SK-N-SH treated with all-trans-retinoic acid at 6 μM for 48 hours (cell line): ENCODE data around the gene ATP1A2.

ENCODE experiments used
- ATAC-seq: fragments of 200-7000 bp; cut with Tn5 transposase; 3 replicates; pipeline ENCODE4 v1.9.1; 2020; ENCODE audit warnings: mild to moderate bottlenecking, moderate library complexity
- ARNTL ChIP-seq: fragments of 450-650 bp; formaldehyde crosslinking; IDR thresholded peaks from 2 replicates; pipeline ENCODE4 v1.5.0; 2020; ENCODE audit warnings: low read depth, mild to moderate bottlenecking, moderate library complexity, borderline replicate concordance
- BACH2 ChIP-seq: fragments of 250-450 bp; sonication (Bioruptor Pico); IDR thresholded peaks from 2 replicates; pipeline ENCODE4 v1.9.0; 2021; ENCODE audit warnings: mild to moderate bottlenecking, borderline replicate concordance
- CSDC2 ChIP-seq: fragments of 250-450 bp; sonication (Bioruptor Pico); IDR thresholded peaks from 2 replicates; pipeline ENCODE4 v1.5.0; 2020; ENCODE audit warnings: mild to moderate bottlenecking, moderate library complexity
- GLIS3 ChIP-seq: fragments of 250-450 bp; sonication (Bioruptor Pico); IDR thresholded peaks from 2 replicates; pipeline ENCODE4 v1.5.0; 2020; ENCODE audit warnings: mild to moderate bottlenecking, moderate library complexity
- ISL1 ChIP-seq: fragments of 250-450 bp; sonication (Bioruptor Pico); IDR thresholded peaks from 2 replicates; pipeline ENCODE4 v2.1.2; 2022; ENCODE audit warnings: mild to moderate bottlenecking, moderate library complexity
- OSR1 ChIP-seq: fragments of 250-450 bp; sonication (Bioruptor Pico); IDR thresholded peaks from 2 replicates; pipeline ENCODE4 v1.8.0; 2022; ENCODE audit warnings: moderate library complexity, mild to moderate bottlenecking, inconsistent platforms
- POU6F1 ChIP-seq: fragments of 250-450 bp; sonication (Bioruptor Pico); IDR thresholded peaks from 2 replicates; pipeline ENCODE4 v1.8.0; 2021; ENCODE audit warnings: low read depth, mild to moderate bottlenecking, moderate library complexity, borderline replicate concordance
- PPARA ChIP-seq: fragments of 250-450 bp; sonication (Bioruptor Pico); IDR thresholded peaks from 2 replicates; pipeline ENCODE4 v1.5.0; 2020; ENCODE audit warnings: mild to moderate bottlenecking, borderline replicate concordance
- RARB ChIP-seq: fragments of 250-450 bp; sonication (Bioruptor Pico); IDR thresholded peaks from 2 replicates; pipeline ENCODE4 v1.8.0; 2021; ENCODE audit warnings: mild to moderate bottlenecking, moderate library complexity
- SNAI2 ChIP-seq: fragments of 250-450 bp; sonication (Bioruptor Pico); IDR thresholded peaks from 2 replicates; pipeline ENCODE4 v1.5.0; 2020; ENCODE audit warnings: mild to moderate bottlenecking, moderate library complexity
- ZC3H10 ChIP-seq: fragments of 250-450 bp; sonication (Bioruptor Pico); IDR thresholded peaks from 2 replicates; pipeline ENCODE4 v1.5.1; 2021; ENCODE audit warnings: mild to moderate bottlenecking, moderate library complexity
- ZFP30 ChIP-seq: fragments of 450-650 bp; formaldehyde crosslinking; IDR thresholded peaks from 2 replicates; pipeline ENCODE4 v1.5.0; 2022; ENCODE audit warnings: mild to moderate bottlenecking, moderate library complexity
- ZNF70 ChIP-seq: fragments of 450-650 bp; formaldehyde crosslinking; IDR thresholded peaks from 2 replicates; pipeline ENCODE4 v1.5.0; 2020; ENCODE audit warnings: mild to moderate bottlenecking, moderate library complexity
- ZNF8 ChIP-seq: fragments of 450-650 bp; formaldehyde crosslinking; IDR thresholded peaks from 2 replicates; pipeline ENCODE4 v1.5.0; 2020; ENCODE audit warnings: mild to moderate bottlenecking, moderate library complexity
- TF ChIP-seq, protein P1 (sequence below): fragments of 250-450 bp; sonication (Bioruptor Pico); IDR thresholded peaks from 2 replicates; pipeline ENCODE4 v1.5.0; 2020; ENCODE audit warnings: mild to moderate bottlenecking, moderate library complexity
- TF ChIP-seq, protein P2 (sequence below): fragments of 250-450 bp; sonication (Bioruptor Pico); IDR thresholded peaks from 2 replicates; pipeline ENCODE4 v1.5.1; 2020; ENCODE audit warnings: low read depth, mild to moderate bottlenecking, moderate library complexity
- TF ChIP-seq, protein P3 (sequence below): fragments of 250-450 bp; sonication (Bioruptor Pico); IDR thresholded peaks from 2 replicates; pipeline ENCODE4 v1.8.0; 2020; ENCODE audit warnings: mild to moderate bottlenecking, moderate library complexity, borderline replicate concordance

Gene ATP1A2

DNA sequence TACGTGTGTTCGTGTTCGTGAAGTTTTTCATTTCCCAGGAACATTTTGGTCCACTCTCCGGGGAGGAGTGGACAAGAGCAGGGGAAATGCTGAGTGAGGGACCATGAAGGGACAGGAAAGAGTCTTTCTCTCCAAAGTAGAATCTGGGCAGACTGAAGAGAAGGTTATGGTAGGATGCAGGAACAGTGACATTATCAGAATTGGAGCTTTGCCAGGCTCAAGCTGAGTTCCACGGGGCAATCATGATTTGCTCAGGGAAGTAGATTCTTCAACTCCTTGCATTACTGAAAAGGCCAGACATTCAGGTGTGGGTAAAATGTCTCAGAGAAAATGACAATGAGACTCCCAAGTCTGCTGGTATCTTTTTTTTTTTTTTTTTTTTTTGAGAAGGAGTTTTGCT is 52.5 kb downstream of the ATP1A2 start:
- TF ChIP-seq POU6F1 (CRISPR knock-in tag), result no peak
- no peak for TF ChIP-seq RARB (CRISPR knock-in tag)
- no peak for TF ChIP-seq ISL1 (CRISPR knock-in tag)
- no peak for TF ChIP-seq ZFP30
- TF ChIP-seq, protein P1, sequence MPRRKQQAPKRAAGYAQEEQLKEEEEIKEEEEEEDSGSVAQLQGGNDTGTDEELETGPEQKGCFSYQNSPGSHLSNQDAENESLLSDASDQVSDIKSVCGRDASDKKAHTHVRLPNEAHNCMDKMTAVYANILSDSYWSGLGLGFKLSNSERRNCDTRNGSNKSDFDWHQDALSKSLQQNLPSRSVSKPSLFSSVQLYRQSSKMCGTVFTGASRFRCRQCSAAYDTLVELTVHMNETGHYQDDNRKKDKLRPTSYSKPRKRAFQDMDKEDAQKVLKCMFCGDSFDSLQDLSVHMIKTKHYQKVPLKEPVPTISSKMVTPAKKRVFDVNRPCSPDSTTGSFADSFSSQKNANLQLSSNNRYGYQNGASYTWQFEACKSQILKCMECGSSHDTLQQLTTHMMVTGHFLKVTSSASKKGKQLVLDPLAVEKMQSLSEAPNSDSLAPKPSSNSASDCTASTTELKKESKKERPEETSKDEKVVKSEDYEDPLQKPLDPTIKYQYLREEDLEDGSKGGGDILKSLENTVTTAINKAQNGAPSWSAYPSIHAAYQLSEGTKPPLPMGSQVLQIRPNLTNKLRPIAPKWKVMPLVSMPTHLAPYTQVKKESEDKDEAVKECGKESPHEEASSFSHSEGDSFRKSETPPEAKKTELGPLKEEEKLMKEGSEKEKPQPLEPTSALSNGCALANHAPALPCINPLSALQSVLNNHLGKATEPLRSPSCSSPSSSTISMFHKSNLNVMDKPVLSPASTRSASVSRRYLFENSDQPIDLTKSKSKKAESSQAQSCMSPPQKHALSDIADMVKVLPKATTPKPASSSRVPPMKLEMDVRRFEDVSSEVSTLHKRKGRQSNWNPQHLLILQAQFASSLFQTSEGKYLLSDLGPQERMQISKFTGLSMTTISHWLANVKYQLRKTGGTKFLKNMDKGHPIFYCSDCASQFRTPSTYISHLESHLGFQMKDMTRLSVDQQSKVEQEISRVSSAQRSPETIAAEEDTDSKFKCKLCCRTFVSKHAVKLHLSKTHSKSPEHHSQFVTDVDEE (CRISPR knock-in tag), result no peak
- no peak for TF ChIP-seq OSR1 (CRISPR knock-in tag)
- TF ChIP-seq SNAI2 (CRISPR knock-in tag), result no peak
- no peak for TF ChIP-seq ZNF8 (CRISPR knock-in tag)
- TF ChIP-seq PPARA (CRISPR knock-in tag), result no peak
- no peak for TF ChIP-seq CSDC2 (CRISPR knock-in tag)
- TF ChIP-seq ZC3H10 (CRISPR knock-in tag), result no peak
- TF ChIP-seq, protein P2, sequence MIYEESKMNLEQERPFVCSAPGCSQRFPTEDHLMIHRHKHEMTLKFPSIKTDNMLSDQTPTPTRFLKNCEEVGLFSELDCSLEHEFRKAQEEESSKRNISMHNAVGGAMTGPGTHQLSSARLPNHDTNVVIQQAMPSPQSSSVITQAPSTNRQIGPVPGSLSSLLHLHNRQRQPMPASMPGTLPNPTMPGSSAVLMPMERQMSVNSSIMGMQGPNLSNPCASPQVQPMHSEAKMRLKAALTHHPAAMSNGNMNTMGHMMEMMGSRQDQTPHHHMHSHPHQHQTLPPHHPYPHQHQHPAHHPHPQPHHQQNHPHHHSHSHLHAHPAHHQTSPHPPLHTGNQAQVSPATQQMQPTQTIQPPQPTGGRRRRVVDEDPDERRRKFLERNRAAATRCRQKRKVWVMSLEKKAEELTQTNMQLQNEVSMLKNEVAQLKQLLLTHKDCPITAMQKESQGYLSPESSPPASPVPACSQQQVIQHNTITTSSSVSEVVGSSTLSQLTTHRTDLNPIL (CRISPR knock-in tag), result no peak
- ATAC-seq, result no peak

DNA sequence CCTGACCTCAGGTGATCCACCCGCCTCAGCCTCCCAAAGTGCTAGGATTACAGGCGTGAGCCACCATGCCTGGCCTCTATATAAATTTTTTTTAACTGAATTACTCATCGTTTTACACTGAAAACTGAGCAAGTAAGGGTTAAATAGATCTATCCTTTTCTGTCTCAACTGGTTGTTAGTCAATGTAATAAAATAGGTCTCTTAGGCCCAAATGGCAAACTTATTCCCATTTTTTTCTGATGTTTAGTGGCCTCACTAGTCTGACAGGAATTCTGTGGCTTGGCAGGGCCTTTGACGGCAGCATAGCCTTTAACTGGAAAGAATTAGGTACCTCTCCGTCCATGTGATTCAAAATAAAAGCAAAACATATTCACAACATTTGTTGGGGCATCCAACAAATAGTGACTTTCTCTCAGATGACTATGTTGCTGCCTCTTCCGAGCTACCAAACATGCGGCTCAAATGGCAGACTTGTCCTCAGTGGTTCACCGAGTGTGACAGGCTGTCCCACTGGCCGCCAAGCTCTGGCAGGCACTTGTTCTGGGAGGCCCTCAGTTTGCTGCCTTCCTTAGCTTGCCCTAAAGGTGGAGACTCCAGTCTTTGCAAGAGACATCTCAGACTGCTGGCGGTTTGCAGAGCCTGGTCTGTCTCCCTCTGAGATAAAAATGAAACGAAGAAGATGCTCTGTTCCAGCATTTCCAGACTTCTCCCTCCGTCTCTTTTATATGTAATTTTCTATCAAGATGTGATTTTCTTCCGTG is 53.2 kb downstream of the ATP1A2 start:
- ATAC-seq, result no peak
- no peak for TF ChIP-seq ZC3H10 (CRISPR knock-in tag)
- TF ChIP-seq ARNTL (CRISPR knock-in tag), result no peak
- no peak for TF ChIP-seq POU6F1 (CRISPR knock-in tag)
- TF ChIP-seq ZNF8 (CRISPR knock-in tag), result no peak
- TF ChIP-seq PPARA (CRISPR knock-in tag), result no peak
- TF ChIP-seq ZNF70, result no peak
- no peak for TF ChIP-seq BACH2 (CRISPR knock-in tag)
- TF ChIP-seq, all 23 proteins: peak for 0

- no peak for TF ChIP-seq GLIS3 (CRISPR knock-in tag)
- no peak for TF ChIP-seq PPARA (CRISPR knock-in tag)
- TF ChIP-seq, protein P3, sequence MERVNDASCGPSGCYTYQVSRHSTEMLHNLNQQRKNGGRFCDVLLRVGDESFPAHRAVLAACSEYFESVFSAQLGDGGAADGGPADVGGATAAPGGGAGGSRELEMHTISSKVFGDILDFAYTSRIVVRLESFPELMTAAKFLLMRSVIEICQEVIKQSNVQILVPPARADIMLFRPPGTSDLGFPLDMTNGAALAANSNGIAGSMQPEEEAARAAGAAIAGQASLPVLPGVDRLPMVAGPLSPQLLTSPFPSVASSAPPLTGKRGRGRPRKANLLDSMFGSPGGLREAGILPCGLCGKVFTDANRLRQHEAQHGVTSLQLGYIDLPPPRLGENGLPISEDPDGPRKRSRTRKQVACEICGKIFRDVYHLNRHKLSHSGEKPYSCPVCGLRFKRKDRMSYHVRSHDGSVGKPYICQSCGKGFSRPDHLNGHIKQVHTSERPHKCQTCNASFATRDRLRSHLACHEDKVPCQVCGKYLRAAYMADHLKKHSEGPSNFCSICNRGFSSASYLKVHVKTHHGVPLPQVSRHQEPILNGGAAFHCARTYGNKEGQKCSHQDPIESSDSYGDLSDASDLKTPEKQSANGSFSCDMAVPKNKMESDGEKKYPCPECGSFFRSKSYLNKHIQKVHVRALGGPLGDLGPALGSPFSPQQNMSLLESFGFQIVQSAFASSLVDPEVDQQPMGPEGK (CRISPR knock-in tag), result no peak
- no peak for TF ChIP-seq ZNF8 (CRISPR knock-in tag)
- TF ChIP-seq BACH2 (CRISPR knock-in tag), result no peak
- TF ChIP-seq, protein P1 (CRISPR knock-in tag), result no peak
- no peak for TF ChIP-seq SNAI2 (CRISPR knock-in tag)
- TF ChIP-seq, protein P2 (CRISPR knock-in tag), result no peak
- ATAC-seq, result no peak
These were observed 54.2 kb downstream of the ATP1A2 start for GRCh38 chr1:160169553-160170399.
